Muscle of arm (tissue), 12 donors: ENCODE measurements around the gene GIGYF1. TPM values are rescaled to one million over a fixed set of nuclear protein-coding genes. Genes with fewer than 3 reads are reported as not detected.
"Not testable (repeated sequence)": the region's sequence is repeated elsewhere in the genome, so short reads cannot be mapped to it uniquely, and the experiment has no call there.

Experiments
- DNase-seq: peaks from one replicate; pipeline ENCODE4 v3.0.0-alpha.2; 2013
- polyA plus RNA-seq, 12 donors: library from polyadenylated mRNA; unstranded; fragments of 120-200 nt; gene quantifications; one replicate each; pipeline ENCODE4 v1.2.1, GENCODE V29; 2013; ENCODE audit not compliant: insufficient read length in 12 of 12

The GIGYF1 gene
- polyA plus RNA-seq, 12 donors = 18.8 to 473 (median 27.5) TPM

GRCh38 chr7:100708395-100708794, 14.3 kb upstream of the GIGYF1 start:
- no peak for DNase-seq

GRCh38 chr7:100706672-100707311, 12.7 kb upstream of the GIGYF1 start:
- DNase-seq = no peak

DNA sequence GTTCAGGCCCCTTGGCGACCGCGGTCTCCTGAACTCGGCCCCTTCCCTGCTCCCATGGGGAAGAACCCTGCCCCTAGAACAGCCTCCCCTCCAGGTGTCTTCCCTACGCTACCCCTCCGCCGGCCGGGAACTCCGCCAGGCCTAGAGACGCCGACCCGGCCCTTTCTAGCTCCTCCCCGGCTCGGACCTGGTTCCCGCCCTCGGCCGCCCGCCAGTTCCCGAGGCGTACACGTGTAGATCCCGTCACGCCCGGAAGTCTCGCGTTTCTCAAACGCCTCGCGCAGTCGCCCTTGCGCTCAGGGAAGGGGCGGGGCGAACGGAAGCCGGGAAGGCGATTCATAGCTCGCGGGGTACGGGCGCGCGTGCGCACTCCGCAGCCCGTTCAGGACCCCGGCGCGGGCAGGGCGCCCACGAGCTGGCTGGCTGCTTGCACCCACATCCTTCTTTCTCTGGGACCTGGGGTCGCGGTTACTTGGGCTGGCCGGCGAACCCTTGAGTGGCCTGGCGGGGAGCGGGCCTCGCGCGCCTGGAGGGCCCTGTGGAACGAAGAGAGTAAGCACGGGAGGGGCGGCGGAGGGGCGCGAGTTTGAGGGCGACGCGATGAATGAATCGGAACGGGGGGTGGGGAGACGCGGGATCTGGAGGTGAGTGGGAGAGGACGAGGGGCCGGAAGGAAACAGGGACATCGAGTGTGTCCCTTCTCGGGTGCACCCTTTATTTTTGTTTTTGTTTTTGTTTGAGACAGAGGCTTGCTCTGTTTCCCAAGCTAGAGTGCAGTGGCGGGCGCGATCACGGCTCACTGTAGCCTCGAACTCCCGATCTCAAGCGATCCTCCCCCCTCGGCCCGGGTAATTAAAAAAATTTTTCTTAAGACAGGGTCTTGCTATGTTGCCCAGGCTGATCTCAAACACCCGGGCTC, 12.0 kb upstream of the GIGYF1 start, which contains the start of gene POP7:
POP7 (plus strand) TSS at position 369 of the 919 bp plus-strand sequence. CDS start 710 bp downstream, outside the sequence.
- peak; percentile 99 for DNase-seq

- peak; percentile 89 for DNase-seq
Measured at GRCh38 chr7:100705320-100705752, 11.3 kb upstream of the GIGYF1 start.

- not testable (repeated sequence) for DNase-seq
Measured at GRCh38 chr7:100701089-100701488, 7.0 kb upstream of the GIGYF1 start.

- no peak for DNase-seq
Measured at GRCh38 chr7:100699018-100699417, 5.0 kb upstream of the GIGYF1 start.

GRCh38 chr7:100696123-100696521, 2.1 kb upstream of the GIGYF1 start:
- no peak for DNase-seq

GRCh38 chr7:100693312-100694097, 545 bp downstream of the GIGYF1 start:
- no peak for DNase-seq

- DNase-seq = no peak
Measured at GRCh38 chr7:100692578-100692961, 1.5 kb downstream of the GIGYF1 start.

- peak; percentile 74 for DNase-seq
Measured at GRCh38 chr7:100691676-100692577, 2.1 kb downstream of the GIGYF1 start.

DNA sequence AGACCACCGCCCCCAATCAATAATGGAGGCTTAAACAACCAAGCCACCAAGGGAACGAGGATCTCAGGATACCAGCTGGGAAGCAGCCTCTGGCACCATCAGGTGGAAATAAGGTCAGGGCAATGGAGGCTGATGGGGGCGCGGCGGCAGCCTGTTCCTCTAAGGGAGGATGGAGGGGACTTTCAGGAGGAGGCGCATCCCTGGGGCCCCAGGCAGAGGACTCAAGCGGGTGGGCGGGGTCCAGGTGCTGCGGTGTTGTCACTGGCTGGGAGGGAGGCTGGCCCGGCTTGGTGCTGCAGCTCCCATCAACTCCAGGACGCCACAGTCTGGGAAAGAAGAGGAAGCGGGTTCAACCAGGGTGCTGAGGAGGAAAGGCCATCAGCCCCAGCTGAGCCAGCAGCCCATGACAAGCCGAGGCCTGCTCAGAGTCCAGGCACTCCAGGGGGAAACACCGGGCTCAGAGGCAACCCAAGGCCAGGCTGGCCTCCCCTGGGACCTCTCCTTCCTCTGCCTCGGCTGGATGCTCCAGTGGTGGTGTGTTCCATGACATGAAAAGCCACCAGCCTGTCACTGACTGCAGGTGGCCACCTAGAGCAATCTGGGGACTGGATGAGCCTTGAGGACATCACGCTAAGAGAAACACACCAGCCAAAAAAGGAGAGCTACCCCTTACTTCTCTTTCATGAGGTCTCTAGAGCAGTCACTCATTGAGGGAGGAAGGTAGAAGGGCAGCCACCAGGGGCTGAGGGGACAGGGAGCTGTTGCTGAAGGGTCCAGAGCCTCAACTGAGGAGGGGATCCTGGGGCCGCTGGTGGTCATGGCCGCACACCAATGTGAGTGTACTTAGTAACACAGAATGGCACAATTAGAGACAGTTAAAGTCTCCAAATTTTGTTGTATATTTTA, 4.6 kb downstream of the GIGYF1 start:
- no peak for DNase-seq

DNA sequence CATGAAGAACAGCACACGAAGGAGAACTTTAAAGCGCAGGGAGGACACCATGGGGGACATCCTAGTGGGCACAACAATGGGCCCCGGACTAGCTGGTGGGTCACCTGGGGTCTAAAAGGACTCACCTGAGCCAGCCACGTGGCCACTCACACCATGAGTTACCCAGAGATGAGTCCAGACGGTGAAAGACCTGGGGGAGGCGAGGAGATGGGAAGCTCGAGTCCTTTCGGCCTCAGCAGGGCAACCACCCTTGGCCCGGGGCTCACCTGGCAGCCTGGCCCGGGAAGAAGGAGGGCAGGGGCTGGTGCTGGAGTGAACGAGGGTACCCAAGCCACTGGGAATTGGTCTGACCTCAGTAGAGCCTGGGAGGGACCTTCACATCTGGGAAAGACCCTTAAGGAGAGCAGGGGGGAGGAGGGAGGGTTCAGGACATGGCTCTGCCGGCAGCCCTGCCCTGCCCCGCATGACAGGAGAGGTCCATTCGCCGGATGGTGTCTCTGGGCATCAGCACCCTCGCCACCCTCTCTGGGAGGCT, 5.7 kb downstream of the GIGYF1 start:
- DNase-seq = no peak

DNA sequence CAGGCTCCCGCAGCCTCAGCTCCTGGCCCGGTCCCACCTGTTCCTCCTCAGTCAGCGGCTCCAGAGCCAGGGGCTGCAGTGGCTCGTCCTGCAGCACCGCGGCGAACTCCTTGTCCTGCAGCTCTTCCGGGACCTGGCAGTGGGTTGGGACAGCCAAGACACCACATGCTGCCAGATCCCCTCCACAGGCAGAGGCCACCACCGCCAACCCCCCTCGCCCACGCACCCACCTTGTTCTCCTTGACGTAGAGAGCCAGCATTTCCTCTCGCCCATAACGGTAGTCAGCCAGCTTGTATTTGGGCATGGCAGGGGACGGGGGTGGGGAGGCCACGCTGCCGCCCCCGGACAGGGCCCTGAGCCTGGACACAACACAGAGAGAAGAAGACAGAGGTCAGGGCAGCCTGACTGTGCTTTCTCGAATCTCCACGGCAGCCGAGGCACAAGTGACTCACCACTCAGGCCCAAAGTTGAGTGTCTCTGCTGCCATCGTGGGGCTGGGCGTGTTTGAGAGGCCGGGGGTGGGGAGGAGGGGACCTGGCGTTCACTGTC, 6.2 kb downstream of the GIGYF1 start:
- no peak for DNase-seq

- DNase-seq = no peak
Measured at GRCh38 chr7:100687261-100687660, 6.8 kb downstream of the GIGYF1 start.

DNA sequence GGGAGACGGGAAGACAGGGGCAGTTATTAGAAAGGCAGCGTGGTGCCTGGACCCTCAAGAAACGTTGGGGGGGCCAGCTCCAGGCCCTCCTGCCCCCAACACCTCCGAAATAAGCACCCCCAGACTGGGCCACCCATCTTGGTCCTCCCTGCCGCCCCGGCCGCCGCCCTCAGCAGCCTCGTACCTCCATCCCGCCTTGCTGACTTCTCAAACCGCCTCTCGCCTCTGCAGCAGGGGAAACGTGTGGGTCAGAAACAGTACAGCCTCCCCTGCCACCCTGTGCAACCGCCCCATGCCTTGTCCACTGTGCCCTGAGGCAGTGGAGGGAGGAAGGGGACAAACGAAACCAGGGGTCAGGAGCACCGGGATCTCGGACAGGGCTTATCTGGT, 7.2 kb downstream of the GIGYF1 start:
- DNase-seq = no peak

DNA sequence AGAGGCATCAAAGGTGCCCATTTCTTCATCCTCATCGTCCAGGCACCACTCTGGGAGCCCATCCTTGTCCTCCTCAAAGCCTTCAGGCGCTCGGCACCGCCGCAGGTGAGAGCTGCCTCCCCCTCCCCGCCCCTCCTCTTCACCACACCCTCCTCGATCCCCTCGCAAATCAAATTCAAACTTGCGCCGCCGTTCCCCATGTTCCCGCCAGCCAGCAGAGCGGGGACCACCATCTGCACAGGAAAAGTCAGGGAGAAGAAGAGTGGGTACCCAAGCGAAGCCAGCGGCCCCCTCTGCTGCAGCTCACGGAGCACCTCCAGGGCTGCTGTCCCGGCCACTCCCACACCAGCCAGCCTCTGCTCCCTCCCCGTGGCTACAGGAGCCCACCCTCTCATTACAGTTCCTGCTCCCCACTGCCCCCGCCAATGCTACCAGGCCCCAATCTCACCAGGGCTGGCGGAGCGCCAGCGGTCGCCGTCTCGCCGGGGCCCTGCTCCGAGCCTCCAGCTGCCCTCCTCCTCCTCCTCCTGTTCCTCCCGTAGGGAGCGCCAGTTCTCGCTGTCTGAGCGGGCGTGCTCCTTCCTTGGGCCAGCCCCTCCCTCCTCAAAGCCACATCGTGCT, 7.7 kb downstream of the GIGYF1 start:
- DNase-seq = no peak

DNA sequence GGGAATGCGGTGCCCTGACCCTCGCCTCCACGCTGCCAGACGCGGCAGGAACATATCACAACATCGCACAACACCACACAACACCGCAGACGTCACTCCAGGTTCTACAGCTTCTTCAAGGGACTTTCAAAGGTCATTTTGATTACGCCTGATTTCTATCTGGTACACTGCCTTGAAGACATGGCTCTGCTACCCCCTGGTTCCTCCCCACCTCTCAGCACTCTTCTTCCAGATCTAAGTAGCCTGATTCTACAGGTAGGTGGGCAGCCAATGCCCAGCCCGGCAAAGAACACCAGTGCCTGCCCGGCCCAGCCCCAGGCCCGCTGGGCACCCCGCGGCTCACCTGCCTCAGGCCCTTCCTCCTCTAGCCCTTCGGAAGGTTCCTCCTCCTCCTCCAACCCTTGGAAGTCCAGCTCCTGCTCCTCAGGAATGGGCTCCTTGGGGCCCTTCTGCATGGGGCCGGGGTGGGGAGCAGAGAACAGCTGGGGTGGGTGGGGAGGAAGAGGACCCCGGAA, 8.4 kb downstream of the GIGYF1 start:
- no peak for DNase-seq

- no peak for DNase-seq
Measured at GRCh38 chr7:100685049-100685605, 8.9 kb downstream of the GIGYF1 start.
